ENCODE data around the gene MAGEF1. TPM values are rescaled to one million over a fixed set of nuclear protein-coding genes. Genes with fewer than 3 reads are reported as not detected.

The MAGEF1 gene
- total RNA-seq, 2 donors from 2014 or later: 7.4 to 8.1 TPM

- Mint-ChIP-seq H3K4me3 (no peak overlapping the region), H3K4me1 (no peaks in the 10 kb centered on the region), H3K27me3 (peaks cover 7% of the 10 kb centered on the region), H3K9me3 (no peaks in the 10 kb centered on the region), H3K36me3 (ENCODE audit: low read depth) (no peaks in the 10 kb centered on the region), H3K27ac (no peak overlapping the region)
- no peak for ATAC-seq (replicated peaks)
Observed at GRCh38 chr3:184749168-184749744, 37.4 kb upstream of the MAGEF1 start.

- H3K27me3 Mint-ChIP-seq: peaks cover 7% of the 10 kb centered on the region
- no peaks in the 10 kb centered on the region for H3K4me1 Mint-ChIP-seq
- H3K36me3 Mint-ChIP-seq (ENCODE audit: low read depth): no peaks in the 10 kb centered on the region
- H3K27ac Mint-ChIP-seq: no peak overlapping the region
- ATAC-seq (replicated peaks): peak; percentile 42
- no peaks in the 10 kb centered on the region for H3K9me3 Mint-ChIP-seq
- H3K4me3 Mint-ChIP-seq: no peak overlapping the region
Observed at GRCh38 chr3:184748219-184749135, 36.6 kb upstream of the MAGEF1 start.

DNA sequence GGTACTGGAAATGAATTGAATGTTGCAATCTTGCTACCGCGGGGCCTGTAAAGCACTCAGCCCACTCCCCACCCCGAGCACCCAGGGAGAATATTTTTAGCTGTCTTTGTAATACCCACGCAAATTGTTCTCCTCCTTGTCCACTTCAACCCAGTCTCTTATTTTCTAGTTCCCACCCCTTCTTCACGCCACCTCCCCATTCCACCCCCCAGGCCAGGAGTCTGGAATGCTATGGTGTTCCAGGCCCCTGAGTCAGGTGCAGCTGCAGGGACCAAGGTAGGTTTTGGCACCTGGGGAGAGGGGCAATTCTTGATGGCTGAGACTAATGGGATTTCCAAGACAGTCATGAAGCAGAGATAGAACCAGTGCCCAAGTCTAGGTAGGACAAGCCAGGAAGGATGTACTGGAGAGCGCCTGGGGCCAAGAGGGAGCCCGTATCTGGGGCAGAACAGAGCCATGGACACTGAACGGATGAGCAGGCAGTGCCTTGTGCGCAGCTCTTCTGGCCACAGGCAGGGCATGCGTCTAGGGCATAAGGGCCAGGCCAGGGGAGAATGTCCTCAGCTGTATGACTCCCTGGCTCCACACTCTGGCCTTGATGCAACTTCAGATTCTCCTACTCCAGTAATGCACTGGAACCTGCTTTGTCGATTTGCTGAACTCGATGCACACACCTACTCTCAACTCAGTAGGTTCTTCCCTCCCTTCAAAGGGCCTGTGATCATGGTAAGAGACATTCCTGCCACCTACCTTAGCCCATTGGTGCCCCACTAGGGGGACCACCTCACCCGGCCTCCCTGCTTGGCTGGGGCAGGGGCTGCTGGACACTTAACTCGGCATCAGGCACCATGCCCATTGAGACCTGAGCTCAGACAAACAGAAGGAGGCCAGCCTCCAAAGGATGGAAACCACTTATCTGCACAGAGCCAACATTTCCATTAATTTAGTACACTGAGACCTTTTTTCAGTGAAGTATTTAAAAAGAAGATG lies 34.6 kb upstream of the MAGEF1 start:
- no peak overlapping the region for H3K27ac Mint-ChIP-seq
- H3K36me3 Mint-ChIP-seq (ENCODE audit: low read depth): no peaks in the 10 kb centered on the region
- H3K9me3 Mint-ChIP-seq: no peaks in the 10 kb centered on the region
- no peak for ATAC-seq (replicated peaks)
- no peaks in the 10 kb centered on the region for H3K4me1 Mint-ChIP-seq
- peaks cover 7% of the 10 kb centered on the region for H3K27me3 Mint-ChIP-seq
- no peak overlapping the region for H3K4me3 Mint-ChIP-seq

DNA sequence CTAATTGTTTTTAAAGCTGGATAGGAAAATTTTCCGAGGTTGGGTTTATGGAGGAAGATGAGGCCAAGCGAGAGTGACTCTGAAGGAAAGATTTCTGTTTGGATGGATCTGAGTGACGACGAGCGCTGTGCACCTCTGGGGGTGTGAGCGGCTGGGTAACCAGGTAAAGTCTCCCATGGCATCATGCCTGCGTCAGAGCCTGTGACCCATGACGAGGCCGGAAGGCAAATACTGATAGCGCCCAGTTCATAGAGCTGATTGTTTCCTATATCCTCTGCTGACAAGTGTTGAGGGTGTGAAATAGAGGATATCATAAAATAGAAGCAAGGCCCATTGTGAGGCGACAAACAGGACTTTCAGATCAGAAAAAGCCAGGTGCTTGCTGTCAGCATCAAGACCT lies 33.7 kb upstream of the MAGEF1 start:
- Mint-ChIP-seq H3K4me3 (no peak overlapping the region), H3K36me3 (ENCODE audit: low read depth) (no peaks in the 10 kb centered on the region), H3K27me3 (peaks cover 7% of the 10 kb centered on the region), H3K27ac (no peak overlapping the region), H3K4me1 (no peaks in the 10 kb centered on the region), H3K9me3 (no peaks in the 10 kb centered on the region)
- no peak for ATAC-seq (replicated peaks)

DNA sequence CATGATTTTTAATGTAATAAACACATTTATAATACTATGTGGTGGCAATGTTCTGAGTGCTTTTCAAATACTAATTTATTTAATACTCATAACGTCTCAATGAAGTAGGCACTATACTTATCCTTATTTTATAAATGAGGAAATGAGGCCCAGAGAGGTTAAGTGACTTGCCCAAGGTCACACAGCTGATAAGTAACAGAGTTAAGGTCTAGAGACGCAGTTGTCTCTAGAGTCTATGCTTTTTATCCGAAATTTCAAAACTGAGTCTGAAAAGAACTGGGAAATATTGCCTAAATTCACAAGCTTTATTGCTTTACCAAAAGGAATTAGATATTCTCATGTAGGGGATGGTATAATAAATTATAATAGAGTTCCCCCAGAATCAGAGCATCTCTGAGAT lies 31.4 kb upstream of the MAGEF1 start:
- Mint-ChIP-seq H3K27me3 (peaks cover 13% of the 10 kb centered on the region), H3K36me3 (ENCODE audit: low read depth) (no peaks in the 10 kb centered on the region), H3K4me3 (no peak overlapping the region), H3K4me1 (no peaks in the 10 kb centered on the region), H3K27ac (no peak overlapping the region), H3K9me3 (no peaks in the 10 kb centered on the region)
- ATAC-seq (replicated peaks): no peak

DNA sequence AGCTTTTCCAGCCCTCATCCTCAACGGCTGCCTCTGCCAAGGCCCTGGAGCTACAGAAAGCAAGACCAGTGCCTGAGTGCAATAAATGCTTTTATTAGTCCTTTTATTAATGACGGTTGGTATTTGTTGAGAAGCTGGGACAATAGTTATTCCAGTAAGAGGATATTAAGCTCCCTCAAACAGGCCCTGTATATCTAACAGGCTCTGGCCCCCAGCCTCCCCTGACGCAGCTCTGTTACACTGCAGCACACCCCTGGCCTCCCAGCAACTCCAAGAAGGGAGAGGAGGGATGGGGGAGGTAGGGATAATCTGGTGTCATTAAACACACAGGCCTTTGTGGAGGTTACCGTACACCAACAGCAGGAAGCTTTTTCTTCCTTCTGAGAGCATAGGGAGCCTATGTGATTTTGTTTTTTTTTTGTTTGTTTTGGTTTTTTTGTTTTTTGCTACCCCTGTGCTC lies 30.8 kb upstream of the MAGEF1 start:
- Mint-ChIP-seq H3K36me3 (ENCODE audit: low read depth) (no peaks in the 10 kb centered on the region), H3K9me3 (no peaks in the 10 kb centered on the region), H3K27ac (no peak overlapping the region), H3K27me3 (peaks cover 13% of the 10 kb centered on the region), H3K4me1 (no peaks in the 10 kb centered on the region), H3K4me3 (no peak overlapping the region)
- no peak for ATAC-seq (replicated peaks)

DNA sequence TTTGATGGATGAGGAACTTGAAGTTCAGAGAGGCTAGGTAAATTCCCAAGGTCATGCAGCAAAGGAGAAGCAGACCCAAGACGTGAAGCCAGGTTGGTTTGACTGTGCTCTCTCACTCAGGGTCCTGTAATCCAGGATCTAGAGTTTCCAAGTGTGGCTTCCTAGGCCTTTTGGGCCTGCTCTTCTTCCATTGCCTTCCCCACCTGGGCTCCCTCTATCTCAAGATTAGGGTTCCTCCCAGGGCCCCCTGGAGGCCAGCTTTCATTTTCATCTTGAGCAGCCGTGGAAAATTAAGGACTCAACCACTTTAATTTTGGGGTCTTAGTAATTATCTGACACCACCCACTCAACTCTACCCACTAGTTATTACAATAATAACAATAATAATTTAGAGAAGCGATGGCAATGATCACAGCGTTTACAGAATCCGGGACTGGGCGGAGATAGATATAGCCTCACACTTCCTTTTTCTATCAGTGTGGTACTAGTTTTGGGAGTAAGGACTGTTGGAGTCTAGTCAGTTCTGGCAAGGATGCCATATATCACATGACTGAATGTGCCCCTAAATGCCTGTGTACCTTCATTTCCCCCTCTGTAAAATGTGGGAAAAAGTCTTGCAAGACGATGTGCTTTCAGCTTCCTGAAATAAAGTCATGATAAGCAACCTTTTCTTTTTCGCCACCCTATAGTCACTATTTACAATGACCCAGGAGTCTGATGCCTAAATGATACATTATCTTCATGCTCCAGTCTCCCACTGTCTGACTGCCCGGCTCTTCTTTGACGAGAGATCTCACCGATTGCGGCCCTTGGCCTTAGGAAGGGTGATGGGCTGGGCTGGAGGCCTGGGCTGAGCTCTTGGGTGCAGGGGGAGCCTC lies 30.2 kb upstream of the MAGEF1 start:
- Mint-ChIP-seq H3K9me3 (no peaks in the 10 kb centered on the region), H3K4me1 (no peaks in the 10 kb centered on the region), H3K27me3 (peaks cover 13% of the 10 kb centered on the region), H3K36me3 (ENCODE audit: low read depth) (no peaks in the 10 kb centered on the region), H3K4me3 (no peak overlapping the region), H3K27ac (no peak overlapping the region)
- ATAC-seq (replicated peaks): no peak

DNA sequence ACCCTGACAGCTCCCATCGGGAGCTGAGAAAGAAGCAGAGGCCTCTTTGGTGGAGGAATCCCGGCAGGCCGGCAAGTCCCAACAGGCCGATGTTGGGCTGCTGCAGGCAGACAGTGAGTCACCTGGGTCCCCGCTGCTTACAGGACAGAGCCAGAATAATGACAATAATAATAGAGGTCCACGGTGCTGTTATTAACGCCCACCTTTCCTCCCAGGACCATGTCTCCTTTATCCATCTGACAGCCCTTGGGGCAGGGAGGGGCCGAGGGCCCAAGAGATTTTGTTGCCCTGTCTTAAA lies 29.3 kb upstream of the MAGEF1 start:
- peaks cover 13% of the 10 kb centered on the region for H3K27me3 Mint-ChIP-seq
- H3K27ac Mint-ChIP-seq: no peak overlapping the region
- H3K9me3 Mint-ChIP-seq: no peaks in the 10 kb centered on the region
- no peaks in the 10 kb centered on the region for H3K36me3 Mint-ChIP-seq (ENCODE audit: low read depth)
- H3K4me1 Mint-ChIP-seq: no peaks in the 10 kb centered on the region
- H3K4me3 Mint-ChIP-seq: no peak overlapping the region
- ATAC-seq (replicated peaks): no peak

DNA sequence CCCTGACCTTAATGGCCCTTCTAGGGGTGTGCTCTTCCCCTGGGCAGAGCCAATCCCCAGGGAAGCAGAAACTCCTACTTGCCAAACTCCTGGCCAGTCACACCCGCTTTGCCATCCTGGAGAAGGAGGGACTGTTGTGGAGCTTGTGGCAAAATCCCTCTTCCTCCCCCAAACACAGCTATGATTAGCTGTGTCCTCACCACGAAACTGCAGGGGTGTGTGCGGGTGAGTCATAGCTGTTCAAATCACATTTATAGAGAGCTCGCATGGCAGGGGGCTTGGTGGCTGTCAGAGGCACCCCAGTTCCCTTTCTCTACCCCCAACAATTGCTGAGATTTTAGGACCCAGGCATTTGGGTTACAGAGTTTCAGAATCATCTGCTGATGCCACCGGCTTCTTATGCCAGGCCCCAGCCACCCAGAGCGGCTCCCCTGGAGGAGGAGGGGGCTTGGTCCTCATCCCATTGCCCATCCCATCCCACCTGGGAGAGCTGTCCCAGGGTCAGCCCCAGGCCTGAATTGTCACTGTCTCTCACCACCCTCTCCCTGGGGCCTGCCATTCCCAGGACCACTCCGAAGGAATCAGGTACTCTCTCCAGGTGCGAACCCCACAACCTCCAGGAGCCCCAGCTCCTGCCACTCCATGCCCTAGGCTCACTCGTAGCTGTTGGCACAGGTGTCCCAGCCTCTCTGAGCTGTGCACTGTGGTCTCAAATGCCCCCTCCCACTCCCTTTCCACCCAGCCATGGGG lies 28.8 kb upstream of the MAGEF1 start:
- H3K27ac Mint-ChIP-seq: no peak overlapping the region
- H3K27me3 Mint-ChIP-seq: peaks cover 13% of the 10 kb centered on the region
- no peaks in the 10 kb centered on the region for H3K36me3 Mint-ChIP-seq (ENCODE audit: low read depth)
- no peaks in the 10 kb centered on the region for H3K4me1 Mint-ChIP-seq
- no peaks in the 10 kb centered on the region for H3K9me3 Mint-ChIP-seq
- H3K4me3 Mint-ChIP-seq: no peak overlapping the region
- peak; percentile 87 for ATAC-seq (replicated peaks)

GRCh38 chr3:184739594-184740505 lies 28.0 kb upstream of the MAGEF1 start:
- Mint-ChIP-seq H3K27me3 (peaks cover 18% of the 10 kb centered on the region), H3K4me1 (no peaks in the 10 kb centered on the region), H3K9me3 (no peaks in the 10 kb centered on the region), H3K36me3 (ENCODE audit: low read depth) (no peaks in the 10 kb centered on the region), H3K4me3 (no peak overlapping the region), H3K27ac (no peak overlapping the region)
- peak; percentile 59 for ATAC-seq (replicated peaks)

- peak overlapping the region; percentile 28 for H3K27ac Mint-ChIP-seq
- H3K4me1 Mint-ChIP-seq: no peaks in the 10 kb centered on the region
- ATAC-seq (replicated peaks): no peak
- no peak overlapping the region for H3K4me3 Mint-ChIP-seq
- H3K36me3 Mint-ChIP-seq (ENCODE audit: low read depth): no peaks in the 10 kb centered on the region
- H3K27me3 Mint-ChIP-seq: peaks cover 19% of the 10 kb centered on the region
- H3K9me3 Mint-ChIP-seq: no peaks in the 10 kb centered on the region
Observed at GRCh38 chr3:184738982-184739381, 27.1 kb upstream of the MAGEF1 start.

- Mint-ChIP-seq H3K4me1 (no peaks in the 10 kb centered on the region), H3K4me3 (no peak overlapping the region), H3K36me3 (ENCODE audit: low read depth) (no peaks in the 10 kb centered on the region), H3K27ac (peak overlapping the region; percentile 28), H3K27me3 (peaks cover 21% of the 10 kb centered on the region), H3K9me3 (no peaks in the 10 kb centered on the region)
- ATAC-seq (replicated peaks): no peak
Observed at GRCh38 chr3:184738506-184738890, 26.6 kb upstream of the MAGEF1 start.
